ENCODE results near the gene SLC12A8. TPM values are rescaled to one million over a fixed set of nuclear protein-coding genes. Genes with fewer than 3 reads are reported as not detected.

The SLC12A8 gene
- total RNA-seq, 1 donor from 2014 or later: 2.2 TPM

DNA sequence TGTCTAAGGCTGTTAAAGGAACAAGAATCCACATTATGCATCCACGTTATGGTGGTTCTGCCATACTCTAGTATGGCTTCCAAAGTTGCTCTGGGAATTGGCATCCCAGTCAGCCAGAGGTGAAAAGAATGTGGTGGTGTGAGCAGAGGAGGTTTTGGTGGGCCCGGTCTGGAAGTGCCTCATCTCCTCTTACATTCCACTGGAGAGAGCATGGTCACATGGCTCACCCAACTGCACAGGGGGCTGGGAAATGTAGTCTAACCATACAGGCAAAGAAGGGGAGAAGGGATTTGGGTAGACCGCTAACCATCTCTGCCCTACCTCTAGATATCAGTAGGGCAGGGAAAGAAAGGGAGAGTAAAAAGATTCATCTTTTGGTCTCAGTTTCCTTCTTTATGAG, 153.6 kb downstream of the SLC12A8 start:
- TF ChIP-seq EZH2phosphoT487 (IDR thresholded peaks at IDR 0.05): no peak
- TF ChIP-seq, protein P1, sequence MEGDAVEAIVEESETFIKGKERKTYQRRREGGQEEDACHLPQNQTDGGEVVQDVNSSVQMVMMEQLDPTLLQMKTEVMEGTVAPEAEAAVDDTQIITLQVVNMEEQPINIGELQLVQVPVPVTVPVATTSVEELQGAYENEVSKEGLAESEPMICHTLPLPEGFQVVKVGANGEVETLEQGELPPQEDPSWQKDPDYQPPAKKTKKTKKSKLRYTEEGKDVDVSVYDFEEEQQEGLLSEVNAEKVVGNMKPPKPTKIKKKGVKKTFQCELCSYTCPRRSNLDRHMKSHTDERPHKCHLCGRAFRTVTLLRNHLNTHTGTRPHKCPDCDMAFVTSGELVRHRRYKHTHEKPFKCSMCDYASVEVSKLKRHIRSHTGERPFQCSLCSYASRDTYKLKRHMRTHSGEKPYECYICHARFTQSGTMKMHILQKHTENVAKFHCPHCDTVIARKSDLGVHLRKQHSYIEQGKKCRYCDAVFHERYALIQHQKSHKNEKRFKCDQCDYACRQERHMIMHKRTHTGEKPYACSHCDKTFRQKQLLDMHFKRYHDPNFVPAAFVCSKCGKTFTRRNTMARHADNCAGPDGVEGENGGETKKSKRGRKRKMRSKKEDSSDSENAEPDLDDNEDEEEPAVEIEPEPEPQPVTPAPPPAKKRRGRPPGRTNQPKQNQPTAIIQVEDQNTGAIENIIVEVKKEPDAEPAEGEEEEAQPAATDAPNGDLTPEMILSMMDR (IDR thresholded peaks at IDR 0.05): no peak
- no peak for TF ChIP-seq EZH2 (IDR thresholded peaks at IDR 0.05)
- Mint-ChIP-seq H3K27me3 (ENCODE audit: insufficient read depth, low read depth) (peaks cover 8% of the 10 kb centered on the region), H3K4me3 (no peak overlapping the region), H3K27ac (no peak overlapping the region), H3K9me3 (peaks cover 3% of the 10 kb centered on the region), H3K36me3 (peaks cover 4% of the 10 kb centered on the region), H3K4me1 (peaks cover 28% of the 10 kb centered on the region)
- H3K4me3 ChIP-seq: no peak overlapping the region
- H4K20me1 ChIP-seq (ENCODE audit: low read depth): peaks cover 11% of the 10 kb centered on the region
- peaks cover 14% of the 10 kb centered on the region for H3K4me1 ChIP-seq
- peaks cover 45% of the 10 kb centered on the region for H3K27me3 ChIP-seq
- peaks cover 8% of the 10 kb centered on the region for H3F3A ChIP-seq (ENCODE audit: low read depth)
- no peak overlapping the region for H3K9ac ChIP-seq
- H3K27ac ChIP-seq: no peak overlapping the region
- H3K9me3 ChIP-seq (ENCODE audit: low read depth): no peaks in the 10 kb centered on the region
- DNase-seq (ENCODE audit: low spot score): no peak
- H3K4me2 ChIP-seq: no peak overlapping the region
- H3K36me3 ChIP-seq: no peaks in the 10 kb centered on the region
- H3K79me2 ChIP-seq (ENCODE audit: low read depth): peaks cover 14% of the 10 kb centered on the region
- H2AFZ ChIP-seq (replicated peaks): no peak overlapping the region

DNA sequence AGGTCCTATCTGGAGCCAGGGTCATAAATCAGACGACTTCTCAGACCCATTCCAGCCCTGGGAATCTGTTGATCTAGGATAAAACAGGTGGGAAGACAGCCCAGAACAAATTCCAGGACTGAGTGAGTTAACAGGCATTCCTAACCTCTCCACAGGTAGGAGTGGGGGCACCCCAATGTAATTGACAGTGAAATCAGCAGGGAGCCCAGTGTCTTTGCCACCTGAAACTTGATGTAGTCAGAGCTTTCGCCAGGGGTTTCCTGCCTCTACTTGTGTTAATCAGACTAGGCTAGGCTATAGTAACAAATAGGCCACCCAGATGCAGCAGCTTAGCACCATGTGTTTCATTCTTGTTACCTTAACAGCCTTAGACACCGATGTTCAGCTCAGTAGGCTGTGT, 154.0 kb downstream of the SLC12A8 start:
- Histone ChIP-seq H3K4me3 (no peak overlapping the region), H3K4me2 (no peak overlapping the region), H2AFZ (replicated peaks) (no peak overlapping the region), H3K9me3 (ENCODE audit: low read depth) (no peaks in the 10 kb centered on the region), H3K9ac (no peak overlapping the region), H3K27me3 (peaks cover 49% of the 10 kb centered on the region), H3K36me3 (no peaks in the 10 kb centered on the region), H3K27ac (no peak overlapping the region), H3F3A (ENCODE audit: low read depth) (peaks cover 12% of the 10 kb centered on the region), H4K20me1 (ENCODE audit: low read depth) (peaks cover 15% of the 10 kb centered on the region), H3K79me2 (ENCODE audit: low read depth) (peaks cover 16% of the 10 kb centered on the region), H3K4me1 (peaks cover 18% of the 10 kb centered on the region)
- H3K4me1 Mint-ChIP-seq: peaks cover 29% of the 10 kb centered on the region
- no peak overlapping the region for H3K27ac Mint-ChIP-seq
- peaks cover 3% of the 10 kb centered on the region for H3K9me3 Mint-ChIP-seq
- no peak overlapping the region for H3K4me3 Mint-ChIP-seq
- peaks cover 2% of the 10 kb centered on the region for H3K36me3 Mint-ChIP-seq
- no peak for DNase-seq (ENCODE audit: low spot score)
- no peak for TF ChIP-seq EZH2 (IDR thresholded peaks at IDR 0.05)
- TF ChIP-seq, protein P1 (IDR thresholded peaks at IDR 0.05): no peak
- TF ChIP-seq EZH2phosphoT487 (IDR thresholded peaks at IDR 0.05): no peak
- peaks cover 11% of the 10 kb centered on the region for H3K27me3 Mint-ChIP-seq (ENCODE audit: insufficient read depth, low read depth)

DNA sequence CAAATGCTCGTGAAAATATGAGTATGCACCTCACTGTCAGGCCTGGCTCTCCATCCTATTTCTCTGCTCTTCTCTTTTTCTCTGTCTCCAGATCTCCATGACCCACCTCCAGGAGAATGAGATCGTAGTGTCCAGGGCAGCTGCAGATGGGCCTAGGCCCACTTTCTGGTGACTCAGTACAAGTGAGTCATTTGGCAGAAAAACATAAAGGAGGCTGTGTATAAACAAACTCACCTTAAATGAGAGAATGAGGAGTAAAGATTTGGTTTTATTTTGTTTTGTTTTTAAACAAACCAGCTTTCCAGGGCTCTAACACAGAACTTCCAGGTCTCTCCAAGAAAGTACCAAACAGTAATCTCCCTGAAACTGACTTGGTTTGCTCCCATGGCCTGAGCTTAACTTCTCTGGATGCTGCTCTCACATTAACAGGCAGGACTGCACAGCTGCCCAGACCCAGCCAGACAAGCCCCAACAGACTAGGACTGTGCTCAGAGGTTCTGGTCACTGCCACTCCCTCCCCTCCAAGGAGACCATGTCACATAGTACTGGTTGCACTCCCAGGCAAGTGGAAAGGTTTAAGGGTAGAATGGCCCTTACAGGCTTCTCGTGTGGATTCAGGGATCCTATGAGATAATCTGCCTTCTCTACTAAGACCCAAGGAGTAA, 155.2 kb downstream of the SLC12A8 start:
- Histone ChIP-seq H4K20me1 (ENCODE audit: low read depth) (peaks cover 27% of the 10 kb centered on the region), H2AFZ (replicated peaks) (no peak overlapping the region), H3K36me3 (no peaks in the 10 kb centered on the region), H3K79me2 (ENCODE audit: low read depth) (peaks cover 16% of the 10 kb centered on the region), H3K27me3 (peaks cover 57% of the 10 kb centered on the region), H3K9me3 (ENCODE audit: low read depth) (no peaks in the 10 kb centered on the region), H3K4me1 (peaks cover 31% of the 10 kb centered on the region), H3K4me2 (peak overlapping the region; percentile 86), H3K9ac (no peak overlapping the region), H3K27ac (no peak overlapping the region), H3F3A (ENCODE audit: low read depth) (peaks cover 25% of the 10 kb centered on the region), H3K4me3 (no peak overlapping the region)
- TF ChIP-seq, protein P1 (IDR thresholded peaks at IDR 0.05): no peak
- TF ChIP-seq EZH2phosphoT487 (IDR thresholded peaks at IDR 0.05) (no peak), EZH2 (IDR thresholded peaks at IDR 0.05) (no peak)
- H3K4me1 Mint-ChIP-seq: peaks cover 39% of the 10 kb centered on the region
- H3K27me3 Mint-ChIP-seq (ENCODE audit: insufficient read depth, low read depth): peaks cover 11% of the 10 kb centered on the region
- DNase-seq (ENCODE audit: low spot score): no peak
- H3K9me3 Mint-ChIP-seq: peaks cover 3% of the 10 kb centered on the region
- H3K36me3 Mint-ChIP-seq: peaks cover 2% of the 10 kb centered on the region
- peak overlapping the region; percentile 85 for H3K4me3 Mint-ChIP-seq
- H3K27ac Mint-ChIP-seq: no peak overlapping the region
